ENCODE results near the gene CWC27.
"Not testable (repeated sequence)": the region's sequence is repeated elsewhere in the genome, so short reads cannot be mapped to it uniquely, and the experiment has no call there.

CWC27 gene

GRCh38 chr5:64929833-64930232, 161.1 kb downstream of the CWC27 start:
- TF ChIP-seq, protein P1, sequence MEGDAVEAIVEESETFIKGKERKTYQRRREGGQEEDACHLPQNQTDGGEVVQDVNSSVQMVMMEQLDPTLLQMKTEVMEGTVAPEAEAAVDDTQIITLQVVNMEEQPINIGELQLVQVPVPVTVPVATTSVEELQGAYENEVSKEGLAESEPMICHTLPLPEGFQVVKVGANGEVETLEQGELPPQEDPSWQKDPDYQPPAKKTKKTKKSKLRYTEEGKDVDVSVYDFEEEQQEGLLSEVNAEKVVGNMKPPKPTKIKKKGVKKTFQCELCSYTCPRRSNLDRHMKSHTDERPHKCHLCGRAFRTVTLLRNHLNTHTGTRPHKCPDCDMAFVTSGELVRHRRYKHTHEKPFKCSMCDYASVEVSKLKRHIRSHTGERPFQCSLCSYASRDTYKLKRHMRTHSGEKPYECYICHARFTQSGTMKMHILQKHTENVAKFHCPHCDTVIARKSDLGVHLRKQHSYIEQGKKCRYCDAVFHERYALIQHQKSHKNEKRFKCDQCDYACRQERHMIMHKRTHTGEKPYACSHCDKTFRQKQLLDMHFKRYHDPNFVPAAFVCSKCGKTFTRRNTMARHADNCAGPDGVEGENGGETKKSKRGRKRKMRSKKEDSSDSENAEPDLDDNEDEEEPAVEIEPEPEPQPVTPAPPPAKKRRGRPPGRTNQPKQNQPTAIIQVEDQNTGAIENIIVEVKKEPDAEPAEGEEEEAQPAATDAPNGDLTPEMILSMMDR (IDR thresholded peaks at IDR 0.05; ENCODE audit: extremely low read depth, missing control alignments), result no peak
- no peak for DNase-seq (ENCODE audit: low spot score)

- TF ChIP-seq, protein P1 (IDR thresholded peaks at IDR 0.05; ENCODE audit: extremely low read depth, missing control alignments), result no peak
- no peak for DNase-seq (ENCODE audit: low spot score)
Observed at GRCh38 chr5:64930672-64931318, 162.1 kb downstream of the CWC27 start.

DNA sequence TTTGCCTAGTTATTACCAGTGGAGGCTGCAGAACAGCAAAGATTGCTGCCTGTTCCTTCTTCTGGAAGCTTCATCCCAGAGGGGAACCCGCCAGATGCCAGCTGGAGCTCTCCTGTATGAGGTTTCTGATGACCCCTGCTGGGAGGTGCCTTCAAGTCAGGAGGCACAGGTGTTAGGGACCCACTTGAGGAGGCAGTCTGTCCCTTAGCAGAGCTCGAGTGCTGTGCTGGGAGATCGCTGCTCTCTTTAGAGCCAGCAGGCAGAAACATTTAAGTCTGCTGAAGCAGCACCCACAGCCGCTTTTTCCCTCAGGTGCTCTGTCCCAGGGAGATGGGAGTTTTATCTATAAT, 170.7 kb downstream of the CWC27 start:
- not testable (repeated sequence) for DNase-seq (ENCODE audit: low spot score)

DNA sequence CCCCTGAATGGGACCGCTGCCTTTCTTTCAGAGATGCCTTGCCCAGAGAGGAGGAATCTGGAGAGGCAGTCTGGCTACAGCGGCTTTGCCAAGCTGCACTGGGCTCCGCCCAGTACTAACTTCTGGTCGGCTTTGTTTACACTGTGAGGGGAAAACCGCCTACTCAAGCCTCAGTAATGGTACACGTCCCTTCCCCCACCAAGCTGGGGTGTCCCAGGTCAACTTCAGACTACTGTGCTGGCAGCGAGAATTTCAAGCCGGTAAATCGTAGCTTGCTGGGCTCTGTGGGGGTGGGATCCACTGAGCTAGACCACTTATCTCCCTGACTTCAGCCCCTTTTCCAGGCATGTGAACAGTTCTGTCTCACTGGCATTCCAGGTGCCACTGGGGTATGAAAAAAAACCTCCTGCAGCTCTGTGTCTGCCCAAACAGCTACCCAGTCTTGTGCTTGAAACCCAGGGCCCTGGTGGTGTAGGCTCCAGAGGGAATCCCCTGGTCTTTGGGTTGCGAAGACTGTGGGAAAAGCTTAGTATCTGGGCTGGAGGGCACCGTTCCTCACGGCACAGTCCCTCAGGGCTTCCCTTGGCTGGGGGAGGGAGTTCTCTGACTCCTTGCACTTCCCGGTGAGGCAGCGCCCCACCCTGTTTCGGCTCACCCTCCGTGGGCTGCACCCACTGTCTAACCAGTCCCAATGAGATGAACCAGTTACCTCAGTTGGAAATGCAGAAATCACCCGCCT, 171.2 kb downstream of the CWC27 start:
- TF ChIP-seq, protein P1 (IDR thresholded peaks at IDR 0.05; ENCODE audit: extremely low read depth, missing control alignments), result no peak
- DNase-seq (ENCODE audit: low spot score), result no peak

GRCh38 chr5:64942460-64942859, 173.7 kb downstream of the CWC27 start:
- TF ChIP-seq, protein P1 (IDR thresholded peaks at IDR 0.05; ENCODE audit: extremely low read depth, missing control alignments), result no peak
- DNase-seq (ENCODE audit: low spot score), result no peak

GRCh38 chr5:64944868-64945267, 176.1 kb downstream of the CWC27 start:
- TF ChIP-seq, protein P1 (IDR thresholded peaks at IDR 0.05; ENCODE audit: extremely low read depth, missing control alignments), result no peak
- no peak for DNase-seq (ENCODE audit: low spot score)

DNA sequence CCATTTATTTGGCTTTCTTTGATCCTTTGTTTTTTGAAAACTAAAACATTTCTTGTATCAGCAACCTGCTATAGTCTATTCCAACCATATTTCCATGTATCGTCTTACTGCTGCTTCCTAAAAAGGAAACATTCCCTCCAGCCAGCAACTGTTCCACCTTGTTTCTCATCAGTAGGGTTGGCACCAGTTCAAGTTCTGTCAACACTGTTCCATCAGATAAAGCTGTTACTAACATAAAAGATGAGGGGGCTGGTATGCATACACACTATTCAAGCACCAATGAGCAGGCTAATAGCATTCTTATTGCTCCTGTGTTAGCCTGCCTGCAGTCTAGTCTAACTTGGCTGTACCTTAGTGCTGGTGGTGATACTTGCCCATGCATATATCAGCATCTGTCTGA, 178.3 kb downstream of the CWC27 start:
- no peak for DNase-seq (ENCODE audit: low spot score)
- TF ChIP-seq, protein P1 (IDR thresholded peaks at IDR 0.05; ENCODE audit: extremely low read depth, missing control alignments), result no peak

DNA sequence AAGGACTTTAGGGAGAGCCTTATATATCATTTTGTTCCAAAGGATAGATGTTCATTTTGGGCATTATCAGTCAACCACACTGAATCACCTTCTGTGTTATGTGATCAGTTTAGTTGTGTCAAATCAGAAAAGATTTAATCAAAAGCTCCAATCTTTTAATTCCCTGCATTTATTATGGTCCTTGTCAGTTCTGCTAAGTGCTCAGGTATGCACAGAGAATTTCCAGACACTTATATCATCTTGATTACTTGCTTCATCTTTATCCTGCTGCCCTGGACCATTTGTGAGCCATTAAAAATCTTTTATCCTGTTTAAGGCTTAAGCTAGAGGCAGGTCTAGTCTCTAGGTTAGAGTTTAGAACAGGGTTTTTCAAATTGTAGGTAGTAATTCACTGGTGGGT, 179.1 kb downstream of the CWC27 start:
- DNase-seq (ENCODE audit: low spot score), result no peak
- TF ChIP-seq, protein P1 (IDR thresholded peaks at IDR 0.05; ENCODE audit: extremely low read depth, missing control alignments), result no peak

Data from GM20000 (cell line).